ENCODE measurements around the gene PIGX.
A peak's percentile ranks its signal among the peaks of the same experiment; 100 is the strongest.
"Not testable (repeated sequence)": the region's sequence is repeated elsewhere in the genome, so short reads cannot be mapped to it uniquely, and the experiment has no call there.

The PIGX gene

DNA sequence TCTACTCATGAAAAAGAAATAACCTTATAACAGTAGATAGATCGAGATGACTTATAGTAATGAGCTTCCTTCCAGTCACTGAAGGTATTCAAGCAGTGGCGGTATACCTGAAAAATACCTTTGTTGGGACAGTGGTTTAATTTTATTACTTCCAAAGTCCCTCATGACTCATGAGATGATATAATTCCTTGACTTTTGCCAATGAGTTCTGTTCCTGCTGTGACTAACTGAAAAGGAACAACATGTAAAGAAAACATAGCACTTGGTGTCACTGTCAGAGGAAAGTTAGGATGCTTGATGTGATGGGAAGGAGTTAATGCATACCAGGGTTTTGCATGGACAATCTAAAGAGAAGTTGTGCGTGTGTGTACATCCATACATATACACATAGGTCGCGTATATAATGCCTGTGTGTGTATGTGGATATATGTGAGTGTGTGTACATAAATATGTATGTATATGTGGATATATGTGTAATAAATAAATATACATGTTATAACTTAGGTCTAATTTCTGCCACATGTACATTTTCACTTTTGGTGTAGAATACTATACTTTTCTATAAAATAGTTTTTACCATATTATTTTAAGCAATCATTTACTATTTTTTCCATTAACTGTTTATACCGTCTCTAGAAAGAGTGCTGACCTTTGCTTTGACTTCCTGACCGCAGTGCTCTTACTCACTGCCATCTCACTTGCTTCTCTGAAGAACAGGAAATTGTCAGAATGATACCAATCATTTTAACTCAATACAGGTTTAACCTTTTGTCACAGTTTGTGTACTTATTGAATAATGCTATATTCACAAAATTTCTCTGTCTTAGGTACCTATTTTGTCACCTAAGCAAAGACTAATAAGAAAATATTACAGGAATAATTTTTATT lies 14.9 kb downstream of the PIGX start:
- peak; percentile 100 for FAIRE-seq

DNA sequence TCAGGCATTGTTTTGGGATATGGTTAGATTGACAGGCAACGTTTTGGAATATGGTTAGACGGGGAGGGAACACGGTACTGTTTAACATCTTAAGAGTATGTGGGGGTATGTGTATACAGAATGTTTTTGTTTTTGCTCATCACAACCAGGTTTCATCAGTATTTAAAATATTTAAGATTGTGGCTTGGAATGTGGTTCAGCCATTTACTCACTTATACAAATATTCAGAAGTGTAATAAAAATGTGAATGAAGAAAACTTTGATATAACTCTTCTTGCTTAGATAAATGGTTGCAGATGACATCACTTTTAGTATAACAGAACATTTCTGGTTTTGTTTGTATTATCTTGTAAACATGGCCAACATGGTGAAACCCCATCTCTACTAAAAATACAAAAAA lies 23.6 kb downstream of the PIGX start:
- no peak for TF ChIP-seq POLR2A (IDR thresholded peaks at IDR 0.05; ENCODE audit: low read depth, low read length)
- no peak for FAIRE-seq

More for the DNA sequence above, 14.9 kb downstream of the PIGX start:
- DNase-seq (ENCODE audit: insufficient read length, low spot score) = peak; percentile 49
- no peak for TF ChIP-seq POLR2A (IDR thresholded peaks at IDR 0.05; ENCODE audit: low read depth, low read length)

DNA sequence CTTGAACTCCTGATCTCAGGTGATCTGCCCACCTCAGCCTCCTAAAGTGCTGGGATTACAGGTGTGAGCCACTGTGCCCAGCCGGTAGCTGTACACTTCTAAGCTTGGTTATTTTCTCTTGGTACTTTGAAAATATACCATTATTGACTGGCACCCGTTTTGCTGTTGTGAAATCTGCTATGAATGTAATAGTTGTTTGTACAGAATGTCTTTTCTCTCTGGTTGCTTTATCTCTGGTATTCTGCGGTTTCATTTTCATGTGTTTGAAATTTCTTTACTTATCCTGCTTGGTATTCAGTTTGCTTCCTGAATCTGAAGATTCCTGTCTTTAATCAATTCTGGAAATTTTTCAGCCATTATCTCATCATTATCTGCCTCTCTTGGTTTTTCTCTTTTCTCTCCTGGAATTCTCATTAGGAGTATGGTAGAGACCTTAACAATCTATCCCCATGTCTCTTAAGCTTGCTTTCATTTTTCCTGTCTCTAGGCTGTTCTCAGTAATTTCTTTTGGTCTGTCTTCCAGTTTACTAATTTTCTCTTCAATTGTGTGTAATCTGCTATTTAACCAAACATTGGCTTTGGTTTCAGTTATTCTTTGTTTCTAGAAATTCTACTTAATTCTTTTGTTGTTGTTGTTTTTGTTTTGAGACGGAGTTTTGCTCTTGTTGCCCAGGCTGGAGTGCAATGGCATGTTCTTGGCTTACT lies 24.6 kb downstream of the PIGX start:
- TF ChIP-seq POLR2A (IDR thresholded peaks at IDR 0.05; ENCODE audit: low read depth, low read length) = no peak
- FAIRE-seq (peak; percentile 50), DNase-seq (ENCODE audit: insufficient read length, low spot score) (no peak)

More for the DNA sequence above, 23.6 kb downstream of the PIGX start:
- DNase-seq (ENCODE audit: insufficient read length, low spot score) = no peak

DNA sequence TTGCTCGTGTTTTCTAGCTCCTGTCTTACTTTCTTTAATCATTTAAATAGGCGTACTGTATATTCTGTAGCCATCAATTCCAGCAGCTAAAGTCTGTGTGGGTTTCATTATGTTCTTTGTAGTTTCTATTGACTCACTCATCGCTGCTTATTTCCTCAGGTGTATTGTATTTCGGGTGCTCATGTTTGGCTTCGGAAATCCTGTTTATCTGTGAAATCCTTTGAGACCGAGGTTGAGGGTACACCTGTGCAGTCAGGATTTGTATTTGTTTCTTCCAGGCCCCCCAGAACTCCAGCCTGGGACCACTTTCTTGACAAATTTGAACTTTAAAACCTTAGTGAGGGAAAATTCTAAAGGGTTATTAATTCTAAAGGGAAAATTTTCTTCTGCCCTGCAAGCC lies 25.5 kb downstream of the PIGX start:
- TF ChIP-seq POLR2A (IDR thresholded peaks at IDR 0.05; ENCODE audit: low read depth, low read length) = no peak
- FAIRE-seq = peak; percentile 30
- DNase-seq (ENCODE audit: insufficient read length, low spot score) = no peak

DNA sequence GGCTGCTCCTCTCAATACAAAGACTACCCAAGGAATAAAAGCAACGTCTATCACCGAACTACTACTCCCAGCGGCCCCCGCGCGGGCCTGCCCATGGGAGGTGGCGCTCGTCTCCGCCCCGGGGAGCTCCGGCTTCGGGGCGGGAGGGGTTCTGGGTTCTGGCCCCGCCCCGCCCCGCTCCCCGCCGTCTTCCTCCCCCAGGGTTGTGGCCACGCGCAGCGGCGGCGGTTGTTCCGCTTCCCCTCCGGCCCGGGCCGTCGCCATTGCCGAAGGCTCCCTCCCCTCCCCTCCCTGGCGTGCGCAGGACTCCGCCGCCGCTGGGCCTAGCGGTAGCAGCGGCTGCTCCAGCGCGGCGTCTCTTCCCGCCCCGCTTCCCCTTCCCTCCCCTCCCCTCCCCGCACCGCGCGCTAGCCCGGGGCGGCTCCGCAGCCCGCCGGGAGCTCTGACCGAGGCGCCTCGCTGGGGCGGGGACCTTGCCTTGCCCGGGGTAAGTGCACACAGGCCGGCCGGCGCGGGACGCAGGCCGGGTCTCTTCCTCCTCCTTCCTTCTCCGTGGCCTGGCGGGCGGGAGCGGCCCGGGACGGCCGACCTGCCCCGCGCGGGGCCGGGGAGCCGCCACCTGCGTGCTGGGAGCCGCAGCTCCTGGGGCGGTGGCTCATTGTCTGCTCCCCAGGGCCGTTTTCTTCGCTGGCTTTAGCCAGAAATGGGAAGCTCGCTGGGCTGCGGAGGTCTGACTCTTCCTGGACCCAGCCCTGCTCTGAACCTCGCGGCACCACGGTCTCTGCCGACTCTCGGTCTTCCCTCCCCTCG lies 27.7 kb downstream of the PIGX start, which contains the start of gene PAK2:
Gene PAK2 (plus strand): TSS at position 187 of the 810 bp plus-strand sequence. CDS start 42,790 bp downstream, outside the sequence.
- FAIRE-seq = peak; percentile 94
- DNase-seq (ENCODE audit: insufficient read length, low spot score) = peak; percentile 88
- TF ChIP-seq POLR2A (IDR thresholded peaks at IDR 0.05; ENCODE audit: low read depth, low read length) = peak; percentile 90

DNA sequence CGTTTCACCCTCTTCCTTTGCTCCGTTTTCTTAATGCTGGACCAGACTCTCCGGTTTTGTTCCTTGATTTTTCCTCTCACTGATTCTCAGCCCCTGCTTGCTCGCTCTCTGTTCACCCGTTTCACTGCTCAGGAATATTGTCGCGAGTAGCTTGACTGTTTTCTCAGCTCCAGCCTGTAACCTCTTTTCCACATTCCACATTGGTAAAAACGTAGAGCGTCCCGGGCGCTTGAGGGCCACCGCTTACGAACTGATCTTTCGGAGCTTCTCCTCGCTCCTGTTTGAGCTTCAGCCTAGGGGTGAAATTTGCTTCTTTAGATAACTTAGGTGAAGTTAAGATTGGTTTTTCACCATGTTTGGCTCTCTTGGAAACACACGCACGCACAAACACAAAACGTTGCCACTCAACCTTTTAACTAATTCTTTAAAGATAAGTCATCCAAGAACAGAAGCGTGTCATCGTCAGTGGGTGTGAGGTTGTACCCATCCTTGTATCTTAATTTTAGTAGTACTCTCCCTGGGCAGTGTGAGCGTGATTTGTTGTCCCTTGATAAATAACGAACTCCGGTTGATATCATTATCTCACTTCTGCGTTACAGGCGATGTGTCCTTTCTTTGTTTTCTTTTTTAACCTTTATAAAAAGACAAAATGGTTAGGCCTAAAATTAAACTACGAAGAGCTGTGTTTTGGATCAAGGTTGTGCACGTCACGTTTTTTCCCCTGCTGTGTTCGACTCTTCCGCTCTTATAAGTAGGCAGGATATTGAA lies 28.5 kb downstream of the PIGX start:
- no peak for TF ChIP-seq POLR2A (IDR thresholded peaks at IDR 0.05; ENCODE audit: low read depth, low read length)
- DNase-seq (ENCODE audit: insufficient read length, low spot score) (no peak), FAIRE-seq (peak; percentile 97)

DNA sequence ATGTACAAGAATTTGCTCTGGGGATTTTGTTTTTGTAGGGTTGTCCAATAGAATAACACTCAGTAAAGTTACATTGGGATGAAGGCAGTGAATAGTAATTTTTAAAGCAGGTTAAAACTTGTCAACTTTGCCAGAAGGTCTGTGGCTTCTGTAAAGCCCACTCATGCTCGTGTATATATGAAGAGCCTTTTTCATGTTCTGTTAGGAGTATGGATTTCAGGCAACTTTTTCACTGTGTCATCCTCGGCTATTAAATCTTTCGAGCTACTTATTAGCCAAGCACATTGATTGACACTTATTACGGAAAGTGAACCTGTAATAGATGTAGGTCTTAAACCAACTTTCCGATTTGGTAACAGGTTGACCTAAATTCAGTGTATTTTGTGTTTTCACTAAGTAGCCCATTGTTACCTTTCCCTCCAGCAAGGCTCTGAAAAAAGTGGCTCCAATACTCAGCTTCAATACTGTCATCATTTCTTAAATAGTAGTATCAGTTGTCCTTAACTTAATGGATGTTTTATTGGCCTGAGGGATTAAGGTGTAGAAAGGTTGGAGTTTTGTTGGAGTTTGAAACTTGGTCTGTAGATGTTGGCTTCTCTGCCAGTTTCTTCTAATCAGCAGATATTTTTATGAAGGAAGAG lies 29.2 kb downstream of the PIGX start:
- FAIRE-seq (no peak), DNase-seq (ENCODE audit: insufficient read length, low spot score) (no peak)
- TF ChIP-seq POLR2A (IDR thresholded peaks at IDR 0.05; ENCODE audit: low read depth, low read length) = no peak

DNA sequence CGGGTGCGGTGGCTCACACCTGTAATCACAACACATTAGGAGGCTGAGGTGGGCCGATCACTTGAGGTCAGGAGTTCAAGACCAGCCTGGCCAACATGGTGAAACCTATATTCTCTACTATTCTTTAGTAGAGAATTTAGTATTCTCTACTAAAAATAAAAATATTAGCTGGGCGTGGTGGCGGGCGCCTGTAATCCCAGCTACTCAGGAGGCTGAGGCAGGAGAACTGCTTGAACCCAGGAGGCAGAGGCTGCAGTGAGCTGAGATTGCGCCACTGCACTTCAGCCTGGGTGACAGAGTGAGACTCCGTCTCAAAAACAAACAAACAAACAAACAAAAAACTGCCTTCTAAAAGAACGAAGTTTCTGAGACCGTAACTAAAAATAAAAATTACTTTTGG lies 31.4 kb downstream of the PIGX start:
- not testable (repeated sequence) for FAIRE-seq; DNase-seq (ENCODE audit: insufficient read length, low spot score)

DNA sequence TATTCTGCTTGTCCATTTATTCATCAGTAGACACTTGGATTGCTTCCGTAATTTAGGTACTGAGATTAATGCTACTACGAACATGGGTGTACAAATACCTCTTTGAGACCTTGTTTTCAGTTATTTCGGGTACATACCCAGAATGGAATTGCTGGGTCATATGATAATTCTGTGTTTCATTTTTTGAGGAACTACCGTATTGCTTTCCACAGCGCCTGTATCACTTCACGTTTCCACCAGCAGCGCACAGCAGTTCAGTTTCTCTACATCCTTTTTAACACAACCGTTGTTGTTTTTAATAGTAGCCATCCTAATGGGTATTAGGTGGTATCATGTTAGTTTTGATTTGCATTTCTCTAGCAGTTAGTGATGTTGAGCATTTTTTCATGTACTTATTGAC lies 36.9 kb downstream of the PIGX start:
- TF ChIP-seq POLR2A (IDR thresholded peaks at IDR 0.05; ENCODE audit: low read depth, low read length) = no peak
- DNase-seq (ENCODE audit: insufficient read length, low spot score) (no peak), FAIRE-seq (peak; percentile 77)

DNA sequence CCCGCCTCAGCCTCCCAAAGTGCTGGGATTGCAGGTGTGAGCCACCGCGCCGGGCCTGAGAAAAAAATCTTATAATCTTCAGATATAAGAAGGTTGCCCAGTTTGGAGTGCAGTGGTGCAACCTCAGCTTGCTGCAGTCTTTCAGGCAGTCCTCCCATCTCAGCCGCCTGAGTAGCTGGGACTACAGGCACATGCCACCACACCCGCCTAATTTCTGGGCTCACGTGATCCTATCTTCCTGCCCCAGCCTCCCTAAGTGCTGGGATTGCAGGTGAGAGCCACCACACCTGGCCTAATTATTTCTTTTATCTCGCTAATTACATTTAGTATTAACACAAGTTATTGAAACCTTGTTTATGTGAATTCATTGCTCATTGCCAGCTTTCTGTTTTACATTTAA lies 41.0 kb downstream of the PIGX start:
- no peak for TF ChIP-seq POLR2A (IDR thresholded peaks at IDR 0.05; ENCODE audit: low read depth, low read length)

DNA sequence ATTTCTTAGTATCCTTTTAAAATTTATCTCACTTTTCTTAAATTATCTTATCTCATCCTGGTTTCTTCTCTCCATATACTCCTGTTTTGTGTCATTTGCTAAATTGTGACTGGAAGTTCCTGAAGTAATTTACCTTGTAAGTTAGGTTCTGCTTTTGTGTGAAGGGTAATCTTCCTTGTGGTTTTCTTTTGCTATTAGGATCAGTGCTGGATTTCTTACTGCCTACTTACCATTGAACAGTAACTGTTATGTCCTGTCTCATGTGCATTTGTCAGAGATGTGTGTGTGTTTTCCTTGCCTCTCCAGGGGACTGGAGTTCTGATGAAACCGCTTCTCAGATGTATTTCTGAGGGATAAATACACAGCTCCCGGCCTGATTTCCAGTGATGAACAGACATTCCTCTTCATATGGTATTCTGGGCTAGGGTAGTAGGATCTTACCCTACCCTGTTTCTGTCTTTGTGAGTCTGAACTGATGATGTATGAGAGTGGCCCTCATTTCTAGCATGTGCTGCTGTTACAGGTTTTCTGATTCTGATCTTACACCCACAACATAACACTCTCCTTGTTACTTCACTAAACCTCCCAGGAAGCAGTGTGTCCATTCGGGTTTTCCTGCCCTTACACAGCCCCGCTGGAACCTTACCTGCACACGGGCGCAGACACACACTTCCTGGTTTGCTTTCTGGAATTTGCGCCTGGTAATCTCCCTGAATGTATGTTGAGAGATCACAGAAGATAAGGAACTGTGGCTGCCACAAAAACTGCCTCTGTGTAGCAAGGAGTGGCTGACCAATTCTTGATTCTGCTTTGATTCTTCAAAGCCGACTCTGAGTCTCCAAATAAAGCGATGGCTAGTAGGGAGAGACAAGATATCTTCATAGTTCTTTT lies 42.2 kb downstream of the PIGX start:
- no peak for DNase-seq (ENCODE audit: insufficient read length, low spot score)
- no peak for TF ChIP-seq POLR2A (IDR thresholded peaks at IDR 0.05; ENCODE audit: low read depth, low read length)
- FAIRE-seq = no peak

More for the DNA sequence above, 41.0 kb downstream of the PIGX start:
- DNase-seq (ENCODE audit: insufficient read length, low spot score) (no peak), FAIRE-seq (no peak)

DNA sequence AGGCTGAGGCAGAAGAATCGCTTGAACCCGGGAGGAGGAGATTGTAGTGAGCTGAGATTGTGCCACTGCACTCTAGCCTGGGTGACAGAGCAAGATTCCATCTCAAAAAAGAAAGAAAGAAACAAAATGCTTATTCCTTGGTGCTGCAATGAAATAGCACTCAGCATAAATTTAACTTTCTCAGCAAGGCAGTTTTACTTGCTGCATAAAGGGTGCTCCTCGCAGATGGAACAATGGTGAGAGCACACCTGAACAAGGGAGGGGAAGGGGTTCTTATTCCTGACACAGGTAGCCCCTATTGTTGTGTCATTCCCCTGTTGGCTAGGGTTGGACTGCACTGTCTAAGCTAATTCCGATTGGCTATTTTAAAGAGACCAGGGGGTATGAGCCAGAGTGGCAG lies 44.6 kb downstream of the PIGX start:
- FAIRE-seq (no peak), DNase-seq (ENCODE audit: insufficient read length, low spot score) (no peak)
- no peak for TF ChIP-seq POLR2A (IDR thresholded peaks at IDR 0.05; ENCODE audit: low read depth, low read length)
